ENCODE measurements around the gene ORC5. TPM values are rescaled to one million over a fixed set of nuclear protein-coding genes. Genes with fewer than 3 reads are reported as not detected.

The ORC5 gene
- total RNA-seq = 10 to 100 TPM in 2 of 4 donors, 1 to 10 TPM in 2; 4.3 to 58.1 (median 12.6) TPM

DNA sequence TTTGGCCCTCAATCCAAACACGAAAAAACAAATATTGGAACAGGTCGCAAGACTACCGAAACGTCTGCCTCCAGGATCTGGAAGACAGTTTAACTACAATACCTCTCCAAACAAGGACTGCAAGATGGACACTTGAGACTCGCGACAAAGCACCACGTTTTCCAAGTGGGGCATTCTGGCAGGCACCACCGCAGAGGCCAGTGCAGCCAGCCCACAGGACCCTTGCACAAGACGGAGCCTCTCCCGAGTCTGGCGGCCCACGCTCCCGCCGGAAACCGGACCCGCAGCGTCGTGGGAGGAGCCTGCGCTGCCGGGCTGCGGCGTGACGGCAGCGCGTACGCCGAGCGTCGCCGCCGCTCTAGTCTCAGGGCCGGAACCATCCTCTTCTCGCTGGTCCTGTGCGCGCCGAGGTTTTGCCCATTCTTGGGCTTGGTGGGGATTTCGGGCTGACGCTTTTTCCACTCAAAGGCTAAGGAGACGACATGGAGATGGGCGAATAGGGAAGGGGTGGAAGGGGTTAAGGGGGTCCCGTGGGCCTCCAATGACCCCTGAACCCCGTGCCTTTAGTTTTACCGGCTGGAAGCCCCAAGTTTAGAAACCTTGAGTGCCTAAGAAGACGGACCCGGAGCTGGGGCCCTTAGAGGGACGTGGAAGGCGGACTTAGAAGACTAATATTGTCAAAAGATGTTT lies at the start of gene ORC5:
Gene ORC5 (minus strand): TSS at position 283 of the 690 bp plus-strand sequence. CDS start 109 bp downstream, at position 174.
- no peaks in the 10 kb centered on the region for H3K9me3 ChIP-seq
- peak within 1 kb of the TSS; percentile 78 to 89 (median 84) for H3K4me3 ChIP-seq
- intact Hi-C loops (cut with DNase I; ENCODE audit: low total_unique reads) (no loop called here), in situ Hi-C loops (cut with MboI; ENCODE audit: low sequenced_read_pairs in 4 of 4) (no loop called here)
- peak; percentile 45 to 46 for TF ChIP-seq POLR2A (IDR thresholded peaks at IDR 0.05)
- TF ChIP-seq, protein P1, sequence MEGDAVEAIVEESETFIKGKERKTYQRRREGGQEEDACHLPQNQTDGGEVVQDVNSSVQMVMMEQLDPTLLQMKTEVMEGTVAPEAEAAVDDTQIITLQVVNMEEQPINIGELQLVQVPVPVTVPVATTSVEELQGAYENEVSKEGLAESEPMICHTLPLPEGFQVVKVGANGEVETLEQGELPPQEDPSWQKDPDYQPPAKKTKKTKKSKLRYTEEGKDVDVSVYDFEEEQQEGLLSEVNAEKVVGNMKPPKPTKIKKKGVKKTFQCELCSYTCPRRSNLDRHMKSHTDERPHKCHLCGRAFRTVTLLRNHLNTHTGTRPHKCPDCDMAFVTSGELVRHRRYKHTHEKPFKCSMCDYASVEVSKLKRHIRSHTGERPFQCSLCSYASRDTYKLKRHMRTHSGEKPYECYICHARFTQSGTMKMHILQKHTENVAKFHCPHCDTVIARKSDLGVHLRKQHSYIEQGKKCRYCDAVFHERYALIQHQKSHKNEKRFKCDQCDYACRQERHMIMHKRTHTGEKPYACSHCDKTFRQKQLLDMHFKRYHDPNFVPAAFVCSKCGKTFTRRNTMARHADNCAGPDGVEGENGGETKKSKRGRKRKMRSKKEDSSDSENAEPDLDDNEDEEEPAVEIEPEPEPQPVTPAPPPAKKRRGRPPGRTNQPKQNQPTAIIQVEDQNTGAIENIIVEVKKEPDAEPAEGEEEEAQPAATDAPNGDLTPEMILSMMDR (IDR thresholded peaks at IDR 0.05 in 4 of 5, conservative IDR thresholded peaks at IDR 0.05 in 1 of 5) = no peak
- H3K27me3 ChIP-seq = no peaks in the 10 kb centered on the region
- DNase-seq (peak; percentile 26 to 62), ATAC-seq (peak; percentile 96 to 98)
- H3K36me3 ChIP-seq = peaks cover 0 to 7% of the 10 kb centered on the region in 2 donors
- peak within 1 kb of the TSS; percentile 80 to 85 (median 84) for H3K27ac ChIP-seq
- H3K4me1 ChIP-seq = peaks cover 16 to 25% of the 10 kb centered on the region in 2 donors

DNA sequence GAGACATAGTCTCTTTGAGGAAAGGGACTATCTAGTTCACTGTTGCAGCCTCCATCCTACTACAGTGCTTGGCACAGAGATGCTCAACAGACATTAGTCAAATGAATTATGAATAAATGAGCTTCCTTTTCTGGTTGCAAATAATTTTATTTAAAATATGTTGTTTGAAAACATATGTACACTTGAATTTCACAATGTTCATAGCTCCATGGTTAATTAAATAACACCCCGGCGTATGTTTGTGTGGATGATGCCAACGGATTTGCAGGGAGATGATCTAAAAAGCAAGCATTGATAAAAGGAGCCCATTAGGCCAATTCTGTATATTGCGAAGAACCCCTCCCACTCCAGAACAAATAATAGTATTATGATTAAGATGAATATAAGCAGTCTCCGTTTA lies 47.8 kb upstream of the ORC5 start:
- no peak overlapping the region for H3K4me3 ChIP-seq
- DNase-seq (no peak), ATAC-seq (no peak)
- no peaks in the 10 kb centered on the region for H3K9me3 ChIP-seq
- in situ Hi-C loops (cut with MboI; ENCODE audit: low sequenced_read_pairs in 4 of 4) = no loop called here
- intact Hi-C loops (cut with DNase I; ENCODE audit: low total_unique reads) = no loop called here
- TF ChIP-seq, protein P1 (IDR thresholded peaks at IDR 0.05 in 4 of 5, conservative IDR thresholded peaks at IDR 0.05 in 1 of 5) = no peak
- no peak for TF ChIP-seq POLR2A (IDR thresholded peaks at IDR 0.05)
- no peak overlapping the region for H3K27ac ChIP-seq
- H3K27me3 ChIP-seq = no peaks in the 10 kb centered on the region
- no peaks in the 10 kb centered on the region for H3K36me3 ChIP-seq
- H3K4me1 ChIP-seq = no peaks in the 10 kb centered on the region

DNA sequence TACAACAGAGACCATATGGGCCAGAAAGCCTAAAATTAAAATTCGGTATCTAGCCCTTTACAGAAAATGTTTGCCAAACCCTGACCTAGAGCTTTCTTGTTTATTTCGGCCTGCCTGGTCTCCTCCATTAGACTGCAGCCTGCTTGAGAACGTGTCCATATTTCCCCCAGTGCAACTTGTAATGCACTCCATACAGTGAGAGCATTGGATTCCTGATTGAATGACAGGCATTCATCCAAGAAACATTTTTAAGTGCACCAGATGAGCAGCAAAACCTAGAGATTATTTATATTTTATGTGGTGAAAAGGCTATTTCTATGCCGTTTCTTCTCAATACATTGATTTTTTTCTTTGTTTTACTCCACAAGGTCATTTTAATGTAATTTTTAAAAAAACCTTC lies 47.4 kb upstream of the ORC5 start:
- Histone ChIP-seq H3K4me3 (no peak overlapping the region), H3K9me3 (no peaks in the 10 kb centered on the region), H3K36me3 (no peaks in the 10 kb centered on the region), H3K4me1 (no peaks in the 10 kb centered on the region), H3K27ac (no peak overlapping the region), H3K27me3 (no peaks in the 10 kb centered on the region)
- TF ChIP-seq, protein P1 (IDR thresholded peaks at IDR 0.05 in 4 of 5, conservative IDR thresholded peaks at IDR 0.05 in 1 of 5) = no peak
- no peak for TF ChIP-seq POLR2A (IDR thresholded peaks at IDR 0.05)
- ATAC-seq (no peak), DNase-seq (no peak)
- in situ Hi-C loops (cut with MboI; ENCODE audit: low sequenced_read_pairs in 4 of 4) = no loop called here
- intact Hi-C loops (cut with DNase I; ENCODE audit: low total_unique reads) = no loop called here

DNA sequence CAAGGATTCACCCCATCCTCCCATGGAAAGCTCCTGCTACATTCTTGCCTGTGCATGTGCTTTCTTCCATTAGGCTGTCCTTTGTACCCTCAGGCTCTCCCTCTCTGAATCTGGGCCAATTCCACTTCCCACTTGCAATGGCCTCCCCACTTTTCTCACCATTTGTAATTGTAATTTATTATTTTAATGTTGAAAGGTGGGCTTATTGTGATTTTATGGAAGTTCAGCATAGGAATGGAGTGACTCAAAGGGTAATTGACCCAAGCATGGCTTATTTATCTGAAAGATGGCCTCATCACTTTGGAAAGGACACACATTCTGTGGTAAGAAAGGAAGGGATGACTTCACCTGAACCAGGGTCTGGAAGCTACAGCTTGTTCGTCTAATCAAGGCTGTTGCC lies 46.9 kb upstream of the ORC5 start:
- intact Hi-C loops (cut with DNase I; ENCODE audit: low total_unique reads) = no loop called here
- no peak for TF ChIP-seq POLR2A (IDR thresholded peaks at IDR 0.05)
- TF ChIP-seq, protein P1 (IDR thresholded peaks at IDR 0.05 in 4 of 5, conservative IDR thresholded peaks at IDR 0.05 in 1 of 5) = no peak
- Histone ChIP-seq H3K4me3 (no peak overlapping the region), H3K36me3 (no peaks in the 10 kb centered on the region), H3K27ac (no peak overlapping the region), H3K27me3 (no peaks in the 10 kb centered on the region), H3K4me1 (no peaks in the 10 kb centered on the region), H3K9me3 (no peaks in the 10 kb centered on the region)
- DNase-seq = no peak
- no peak for ATAC-seq
- in situ Hi-C loops (cut with MboI; ENCODE audit: low sequenced_read_pairs in 4 of 4) = no loop called here
